ENCODE data around the gene MCF2L2. TPM values are rescaled to one million over a fixed set of nuclear protein-coding genes. Genes with fewer than 3 reads are reported as not detected.
A peak's percentile ranks its signal among the peaks of the same experiment; 100 is the strongest.

The MCF2L2 gene
- total RNA-seq, 1 experiment from 2014 or later, result 3.9 TPM

- no TSS peak for BruUV-seq (replicated peaks)
- Mint-ChIP-seq H3K27me3 (ENCODE audit: insufficient read depth, unreplicated experiment) (no peaks in the 10 kb centered on the region), H3K4me1 (ENCODE audit: low read depth, unreplicated experiment) (peaks cover 13% of the 10 kb centered on the region), H3K27ac (ENCODE audit: unreplicated experiment) (peak overlapping the region; percentile 15), H3K36me3 (ENCODE audit: insufficient read depth, unreplicated experiment) (no peaks in the 10 kb centered on the region), H3K4me3 (ENCODE audit: unreplicated experiment) (no peak overlapping the region), H3K9me3 (ENCODE audit: unreplicated experiment) (no peaks in the 10 kb centered on the region)
- no peak for TF ChIP-seq CTCF (IDR thresholded peaks at IDR 0.05; ENCODE audit: insufficient read depth in 1 of 2, low read depth in 1 of 2, low read length in 1 of 2, severe bottlenecking in 1 of 2, unreplicated experiment in 1 of 2)
- no peaks in the 10 kb centered on the region for H3K36me3 ChIP-seq (ENCODE audit: control insufficient read depth, insufficient read depth, low read length)
- no peak for DNase-seq
- ChIA-PET POLR2A (no interaction called here), CTCF (no interaction called here)
- H3K9me3 ChIP-seq, result no peaks in the 10 kb centered on the region
- intact Hi-C loops (cut with micrococcal nuclease; ENCODE audit: unreplicated experiment), result no loop called here
- H3K4me3 ChIP-seq (ENCODE audit: low read depth, low read length), result no peak overlapping the region
- peaks cover 4% of the 10 kb centered on the region; the same call in 1 of the 2 replicates for H3K4me1 ChIP-seq
- no peaks in the 10 kb centered on the region for H3K27me3 ChIP-seq (replicated peaks; ENCODE audit: control insufficient read depth, insufficient read depth, low read length)
Observed at GRCh38 chr3:183356920-183357319, 71.5 kb downstream of the MCF2L2 start.

- Mint-ChIP-seq H3K9me3 (ENCODE audit: unreplicated experiment) (no peaks in the 10 kb centered on the region), H3K4me3 (ENCODE audit: unreplicated experiment) (no peak overlapping the region), H3K36me3 (ENCODE audit: insufficient read depth, unreplicated experiment) (no peaks in the 10 kb centered on the region), H3K4me1 (ENCODE audit: low read depth, unreplicated experiment) (peaks cover 15% of the 10 kb centered on the region), H3K27ac (ENCODE audit: unreplicated experiment) (no peak overlapping the region), H3K27me3 (ENCODE audit: insufficient read depth, unreplicated experiment) (no peaks in the 10 kb centered on the region)
- Histone ChIP-seq H3K36me3 (ENCODE audit: control insufficient read depth, insufficient read depth, low read length) (no peaks in the 10 kb centered on the region), H3K9me3 (no peaks in the 10 kb centered on the region), H3K4me1 (peaks cover 4% of the 10 kb centered on the region; the same call in 1 of the 2 replicates), H3K4me3 (ENCODE audit: low read depth, low read length) (no peak overlapping the region), H3K27me3 (replicated peaks; ENCODE audit: control insufficient read depth, insufficient read depth, low read length) (no peaks in the 10 kb centered on the region)
- DNase-seq, result no peak
- ChIA-PET POLR2A (no interaction called here), CTCF (no interaction called here)
- intact Hi-C loops (cut with micrococcal nuclease; ENCODE audit: unreplicated experiment), result no loop called here
- no peak for TF ChIP-seq CTCF (IDR thresholded peaks at IDR 0.05; ENCODE audit: insufficient read depth in 1 of 2, low read depth in 1 of 2, low read length in 1 of 2, severe bottlenecking in 1 of 2, unreplicated experiment in 1 of 2)
- no TSS peak for BruUV-seq (replicated peaks)
Observed at GRCh38 chr3:183354874-183355273, 73.5 kb downstream of the MCF2L2 start.

- TF ChIP-seq CTCF (IDR thresholded peaks at IDR 0.05; ENCODE audit: insufficient read depth in 1 of 2, low read depth in 1 of 2, low read length in 1 of 2, severe bottlenecking in 1 of 2, unreplicated experiment in 1 of 2), result no peak
- no TSS peak for BruUV-seq (replicated peaks)
- DNase-seq, result no peak
- Histone ChIP-seq H3K4me3 (ENCODE audit: low read depth, low read length) (no peak overlapping the region), H3K27me3 (replicated peaks; ENCODE audit: control insufficient read depth, insufficient read depth, low read length) (no peaks in the 10 kb centered on the region), H3K4me1 (peaks cover 4% of the 10 kb centered on the region; the same call in 1 of the 2 replicates), H3K36me3 (ENCODE audit: control insufficient read depth, insufficient read depth, low read length) (no peaks in the 10 kb centered on the region), H3K9me3 (no peaks in the 10 kb centered on the region)
- Mint-ChIP-seq H3K4me1 (ENCODE audit: low read depth, unreplicated experiment) (peaks cover 20% of the 10 kb centered on the region), H3K27ac (ENCODE audit: unreplicated experiment) (no peak overlapping the region), H3K36me3 (ENCODE audit: insufficient read depth, unreplicated experiment) (no peaks in the 10 kb centered on the region), H3K9me3 (ENCODE audit: unreplicated experiment) (no peaks in the 10 kb centered on the region), H3K27me3 (ENCODE audit: insufficient read depth, unreplicated experiment) (no peaks in the 10 kb centered on the region), H3K4me3 (ENCODE audit: unreplicated experiment) (no peak overlapping the region)
- intact Hi-C loops (cut with micrococcal nuclease; ENCODE audit: unreplicated experiment), result no loop called here
- ChIA-PET CTCF (no interaction called here), POLR2A (no interaction called here)
Observed at GRCh38 chr3:183354325-183354831, 74.0 kb downstream of the MCF2L2 start.

Measured in Caco-2 (cell line).